Measurements from ENCODE around the gene SPINK8.

DNA sequence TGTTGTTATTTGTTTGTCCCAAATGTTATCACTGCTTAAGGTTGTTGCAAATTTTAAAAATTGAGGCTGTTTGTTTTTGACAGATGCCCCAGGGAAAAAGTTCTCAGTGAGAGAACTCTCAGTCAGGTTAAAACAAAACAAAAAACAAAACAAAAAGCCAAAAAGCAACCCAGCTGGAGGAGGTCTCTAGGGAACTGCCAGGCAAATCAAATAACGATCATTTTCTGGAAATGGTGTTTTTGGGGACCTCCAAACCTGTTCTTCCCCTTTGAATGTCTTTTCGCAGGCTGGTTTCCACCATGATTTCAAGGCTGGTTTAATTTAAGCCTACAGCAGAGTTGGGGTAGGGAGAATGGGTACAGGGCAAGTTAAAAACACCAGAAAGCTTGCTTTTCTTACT, 27.2 kb downstream of the SPINK8 start:
- TF ChIP-seq, protein P1, sequence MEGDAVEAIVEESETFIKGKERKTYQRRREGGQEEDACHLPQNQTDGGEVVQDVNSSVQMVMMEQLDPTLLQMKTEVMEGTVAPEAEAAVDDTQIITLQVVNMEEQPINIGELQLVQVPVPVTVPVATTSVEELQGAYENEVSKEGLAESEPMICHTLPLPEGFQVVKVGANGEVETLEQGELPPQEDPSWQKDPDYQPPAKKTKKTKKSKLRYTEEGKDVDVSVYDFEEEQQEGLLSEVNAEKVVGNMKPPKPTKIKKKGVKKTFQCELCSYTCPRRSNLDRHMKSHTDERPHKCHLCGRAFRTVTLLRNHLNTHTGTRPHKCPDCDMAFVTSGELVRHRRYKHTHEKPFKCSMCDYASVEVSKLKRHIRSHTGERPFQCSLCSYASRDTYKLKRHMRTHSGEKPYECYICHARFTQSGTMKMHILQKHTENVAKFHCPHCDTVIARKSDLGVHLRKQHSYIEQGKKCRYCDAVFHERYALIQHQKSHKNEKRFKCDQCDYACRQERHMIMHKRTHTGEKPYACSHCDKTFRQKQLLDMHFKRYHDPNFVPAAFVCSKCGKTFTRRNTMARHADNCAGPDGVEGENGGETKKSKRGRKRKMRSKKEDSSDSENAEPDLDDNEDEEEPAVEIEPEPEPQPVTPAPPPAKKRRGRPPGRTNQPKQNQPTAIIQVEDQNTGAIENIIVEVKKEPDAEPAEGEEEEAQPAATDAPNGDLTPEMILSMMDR (IDR thresholded peaks at IDR 0.05), result no peak
- no peak for TF ChIP-seq POLR2AphosphoS5 (IDR thresholded peaks at IDR 0.05)

Data from transverse colon (tissue), 4 donors.